HG03558 (cell line): ENCODE measurements around the gene FBXO48.
"Not testable (repeated sequence)": the region's sequence is repeated elsewhere in the genome, so short reads cannot be mapped to it uniquely, and the experiment has no call there.

Source experiments
- ATAC-seq: cut with Tn5 transposase; IDR thresholded peaks from one replicate; pipeline ENCODE4 v1.9.1; 2021; ENCODE audit warnings: moderate number of reproducible peaks; ENCODE audit not compliant: unreplicated experiment; ENCODE audit errors: extremely low read depth

Gene FBXO48

GRCh38 chr2:68467077-68467960 is at the start of gene FBXO48, which contains the start of gene APLF:
Gene FBXO48 (minus strand): TSS chr2:68467294. CDS start chr2:68465145, 2,149 bp downstream.
Gene APLF (plus strand): TSS chr2:68467585. CDS start chr2:68467732, 147 bp downstream.
- ATAC-seq: peak; percentile 89

- no peak for ATAC-seq
These were observed 49.2 kb upstream of the FBXO48 start for GRCh38 chr2:68516051-68516955.

GRCh38 chr2:68514316-68514929 is 47.3 kb upstream of the FBXO48 start:
- no peak for ATAC-seq

GRCh38 chr2:68512966-68513365 is 45.9 kb upstream of the FBXO48 start:
- no peak for ATAC-seq

GRCh38 chr2:68512326-68512725 is 45.2 kb upstream of the FBXO48 start:
- no peak for ATAC-seq

GRCh38 chr2:68506170-68506569 is 39.1 kb upstream of the FBXO48 start:
- no peak for ATAC-seq

GRCh38 chr2:68505603-68506159 is 38.6 kb upstream of the FBXO48 start:
- ATAC-seq: no peak

GRCh38 chr2:68501768-68502167 is 34.7 kb upstream of the FBXO48 start:
- no peak for ATAC-seq

GRCh38 chr2:68500649-68501048 is 33.6 kb upstream of the FBXO48 start:
- ATAC-seq: no peak

- no peak for ATAC-seq
These were observed 32.0 kb upstream of the FBXO48 start for GRCh38 chr2:68499133-68499532.

- no peak for ATAC-seq
These were observed 24.5 kb upstream of the FBXO48 start for GRCh38 chr2:68491582-68491981.

GRCh38 chr2:68489282-68489681 is 22.2 kb upstream of the FBXO48 start:
- ATAC-seq: no peak

GRCh38 chr2:68488605-68489004 is 21.5 kb upstream of the FBXO48 start:
- not testable (repeated sequence) for ATAC-seq

- no peak for ATAC-seq
These were observed 20.8 kb upstream of the FBXO48 start for GRCh38 chr2:68487773-68488355.

GRCh38 chr2:68483011-68483410 is 15.9 kb upstream of the FBXO48 start:
- no peak for ATAC-seq

- no peak for ATAC-seq
These were observed 15.3 kb upstream of the FBXO48 start for GRCh38 chr2:68482296-68482820.

GRCh38 chr2:68478688-68479087 is 11.6 kb upstream of the FBXO48 start:
- ATAC-seq: no peak

GRCh38 chr2:68476454-68476853 is 9.4 kb upstream of the FBXO48 start:
- ATAC-seq: no peak

GRCh38 chr2:68475576-68475975 is 8.5 kb upstream of the FBXO48 start:
- no peak for ATAC-seq

- ATAC-seq: no peak
These were observed 8.0 kb upstream of the FBXO48 start for GRCh38 chr2:68475110-68475509.
